Measurements from ENCODE around the gene GTPBP4.
A peak's percentile ranks its signal among the peaks of the same experiment; 100 is the strongest.
"Not testable (repeated sequence)": the region's sequence is repeated elsewhere in the genome, so short reads cannot be mapped to it uniquely, and the experiment has no call there.

GTPBP4 gene

DNA sequence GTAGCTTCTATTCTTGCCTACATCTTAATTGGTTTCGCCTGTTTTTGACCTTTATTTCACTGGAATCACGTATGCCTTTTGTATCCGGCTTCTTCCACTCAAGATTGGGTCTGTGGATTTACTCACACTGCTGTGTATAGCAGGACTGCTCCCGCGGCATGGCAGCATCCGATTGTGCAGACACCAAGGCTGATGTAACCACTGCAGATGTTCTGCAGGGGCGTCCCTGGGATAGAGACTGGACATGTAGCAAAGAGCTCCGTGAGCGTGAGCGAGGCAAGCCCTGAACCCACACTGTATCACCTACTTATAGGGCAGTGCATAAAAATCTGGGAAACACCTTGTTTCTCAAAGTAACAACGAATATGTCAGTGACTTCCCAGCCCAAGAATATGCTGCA is 48.9 kb downstream of the GTPBP4 start:
- no peak overlapping the region for H3K9ac ChIP-seq (ENCODE audit: low read depth in 1 of 2, low read length in 2 of 2)
- peaks cover 22 to 36% of the 10 kb centered on the region in 2 donors for H3K36me3 ChIP-seq (ENCODE audit: control insufficient read depth in 2 of 2, insufficient read depth in 2 of 2, low read length in 2 of 2)

DNA sequence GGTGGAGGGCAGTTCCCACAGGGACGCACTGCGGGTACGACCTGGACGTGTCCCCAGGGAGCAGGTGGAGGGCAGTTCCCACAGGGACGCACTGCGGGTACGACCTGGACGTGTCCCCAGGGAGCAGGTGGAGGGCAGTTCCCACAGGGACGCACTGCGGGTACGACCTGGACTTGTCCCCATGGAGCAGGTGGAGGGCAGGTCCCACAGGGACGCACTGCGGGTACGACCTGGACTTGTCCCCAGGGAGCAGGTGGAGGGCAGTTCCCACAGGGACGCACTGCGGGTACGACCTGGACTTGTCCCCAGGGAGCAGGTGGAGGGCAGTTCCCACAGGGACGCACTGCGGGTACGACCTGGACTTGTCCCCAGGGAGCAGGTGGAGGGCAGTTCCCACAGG is 50.5 kb downstream of the GTPBP4 start:
- H3K4me3 ChIP-seq (ENCODE audit: low read length in 2 of 2); H3K27me3 ChIP-seq (ENCODE audit: control insufficient read depth in 2 of 2, insufficient read depth in 2 of 2, low read length in 2 of 2); H3K4me1 ChIP-seq (ENCODE audit: control insufficient read depth in 2 of 2, insufficient read depth in 2 of 2, low read length in 2 of 2); H3K27ac ChIP-seq (ENCODE audit: low read depth in 2 of 2, low read length in 2 of 2); H3K9ac ChIP-seq (ENCODE audit: low read depth in 1 of 2, low read length in 2 of 2); H3K9me3 ChIP-seq (ENCODE audit: control insufficient read depth in 2 of 2, low read length in 2 of 2): not testable (repeated sequence)
- H3K36me3 ChIP-seq (ENCODE audit: control insufficient read depth in 2 of 2, insufficient read depth in 2 of 2, low read length in 2 of 2) = peaks cover 26 to 47% of the 10 kb centered on the region in 2 donors

More for the DNA sequence above, 48.9 kb downstream of the GTPBP4 start:
- Histone ChIP-seq H3K27ac (ENCODE audit: low read depth in 2 of 2, low read length in 2 of 2) (no peak overlapping the region), H3K4me3 (ENCODE audit: low read length in 2 of 2) (no peak overlapping the region), H3K27me3 (ENCODE audit: control insufficient read depth in 2 of 2, insufficient read depth in 2 of 2, low read length in 2 of 2) (no peaks in the 10 kb centered on the region), H3K4me1 (ENCODE audit: control insufficient read depth in 2 of 2, insufficient read depth in 2 of 2, low read length in 2 of 2) (no peaks in the 10 kb centered on the region), H3K9me3 (ENCODE audit: control insufficient read depth in 2 of 2, low read length in 2 of 2) (no peaks in the 10 kb centered on the region)

DNA sequence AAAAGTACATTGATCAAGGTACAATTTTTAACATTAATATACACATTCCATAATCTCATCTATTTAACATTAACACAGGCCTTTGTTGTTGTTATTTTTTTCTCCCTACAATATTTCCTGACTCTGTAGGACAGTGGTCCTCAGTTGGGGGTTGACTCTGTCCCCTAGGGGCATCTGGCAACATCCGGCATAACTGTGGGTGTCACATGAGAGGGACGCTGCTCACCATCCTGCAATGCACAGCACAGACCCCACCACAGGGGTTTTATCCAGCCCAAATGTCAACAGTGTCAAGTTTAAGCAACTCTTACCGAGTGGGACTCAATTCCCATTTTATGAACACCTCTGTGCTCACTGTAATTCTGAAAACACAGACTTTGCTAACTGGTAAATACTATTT is 51.9 kb downstream of the GTPBP4 start:
- H3K27me3 ChIP-seq (ENCODE audit: control insufficient read depth in 2 of 2, insufficient read depth in 2 of 2, low read length in 2 of 2) = no peaks in the 10 kb centered on the region
- H3K9me3 ChIP-seq (ENCODE audit: control insufficient read depth in 2 of 2, low read length in 2 of 2) = no peaks in the 10 kb centered on the region
- H3K4me1 ChIP-seq (ENCODE audit: control insufficient read depth in 2 of 2, insufficient read depth in 2 of 2, low read length in 2 of 2) = no peaks in the 10 kb centered on the region
- peaks cover 26 to 48% of the 10 kb centered on the region in 2 donors for H3K36me3 ChIP-seq (ENCODE audit: control insufficient read depth in 2 of 2, insufficient read depth in 2 of 2, low read length in 2 of 2)
- H3K27ac ChIP-seq (ENCODE audit: low read depth in 2 of 2, low read length in 2 of 2) = no peak overlapping the region
- H3K9ac ChIP-seq (ENCODE audit: low read depth in 1 of 2, low read length in 2 of 2) = no peak overlapping the region
- H3K4me3 ChIP-seq (ENCODE audit: low read length in 2 of 2) = no peak overlapping the region

DNA sequence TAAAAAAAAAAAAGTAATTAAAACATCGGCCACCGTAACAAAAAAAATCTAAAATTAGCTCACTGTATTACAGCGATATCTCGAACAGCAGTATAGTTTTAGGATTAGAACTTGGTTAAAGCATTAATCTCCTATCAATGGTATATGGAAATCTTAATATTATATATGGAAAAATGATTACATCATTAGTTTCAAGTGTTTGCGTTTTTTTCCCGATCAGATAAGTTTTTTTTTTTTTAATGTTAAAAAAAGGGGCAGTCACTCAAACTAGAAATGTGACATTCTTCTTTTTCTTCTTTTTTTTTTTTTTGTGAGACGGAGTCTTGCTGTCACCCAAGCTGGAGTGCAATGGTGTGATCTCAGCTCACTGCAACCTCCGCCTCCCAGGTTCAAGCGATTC is 53.3 kb downstream of the GTPBP4 start:
- no peak overlapping the region for H3K9ac ChIP-seq (ENCODE audit: low read depth in 1 of 2, low read length in 2 of 2)
- no peak overlapping the region for H3K27ac ChIP-seq (ENCODE audit: low read depth in 2 of 2, low read length in 2 of 2)
- no peaks in the 10 kb centered on the region for H3K9me3 ChIP-seq (ENCODE audit: control insufficient read depth in 2 of 2, low read length in 2 of 2)
- no peaks in the 10 kb centered on the region for H3K4me1 ChIP-seq (ENCODE audit: control insufficient read depth in 2 of 2, insufficient read depth in 2 of 2, low read length in 2 of 2)
- no peak overlapping the region for H3K4me3 ChIP-seq (ENCODE audit: low read length in 2 of 2)
- no peaks in the 10 kb centered on the region for H3K27me3 ChIP-seq (ENCODE audit: control insufficient read depth in 2 of 2, insufficient read depth in 2 of 2, low read length in 2 of 2)
- peaks cover 26 to 48% of the 10 kb centered on the region in 2 donors for H3K36me3 ChIP-seq (ENCODE audit: control insufficient read depth in 2 of 2, insufficient read depth in 2 of 2, low read length in 2 of 2)

DNA sequence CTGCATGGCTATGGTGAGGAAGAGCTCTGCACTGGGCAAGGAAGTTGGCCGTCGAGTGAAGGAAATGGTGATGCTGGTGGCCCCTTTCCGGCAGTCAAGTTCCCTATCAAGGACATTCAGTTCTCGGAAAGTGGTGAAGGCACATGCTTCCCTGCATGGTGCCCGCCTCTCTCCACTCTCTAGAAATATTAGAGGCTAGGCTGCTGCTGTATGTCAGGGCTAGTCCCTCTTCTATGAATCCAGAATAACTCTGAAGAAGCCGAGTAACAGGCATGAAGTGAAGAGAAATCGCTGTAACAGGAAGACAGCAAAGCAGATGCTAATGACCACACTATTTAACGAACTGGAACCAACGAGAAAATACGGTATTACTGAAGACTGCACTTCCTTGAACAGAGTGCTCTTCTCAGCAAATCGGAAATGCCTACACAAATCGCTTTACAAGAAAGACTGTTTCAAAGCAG is 55.3 kb downstream of the GTPBP4 start:
- no peaks in the 10 kb centered on the region for H3K27me3 ChIP-seq (ENCODE audit: control insufficient read depth in 2 of 2, insufficient read depth in 2 of 2, low read length in 2 of 2)
- H3K4me1 ChIP-seq (ENCODE audit: control insufficient read depth in 2 of 2, insufficient read depth in 2 of 2, low read length in 2 of 2) = peaks cover 7 to 9% of the 10 kb centered on the region in 2 donors
- peak overlapping the region in 1 of 2 donors; percentile 53 for H3K4me3 ChIP-seq (ENCODE audit: low read length in 2 of 2)
- H3K9me3 ChIP-seq (ENCODE audit: control insufficient read depth in 2 of 2, low read length in 2 of 2) = no peaks in the 10 kb centered on the region
- no peak overlapping the region for H3K9ac ChIP-seq (ENCODE audit: low read depth in 1 of 2, low read length in 2 of 2)
- H3K27ac ChIP-seq (ENCODE audit: low read depth in 2 of 2, low read length in 2 of 2) = peak overlapping the region; percentile 61 to 67
- peaks cover 20 to 34% of the 10 kb centered on the region in 2 donors for H3K36me3 ChIP-seq (ENCODE audit: control insufficient read depth in 2 of 2, insufficient read depth in 2 of 2, low read length in 2 of 2)

DNA sequence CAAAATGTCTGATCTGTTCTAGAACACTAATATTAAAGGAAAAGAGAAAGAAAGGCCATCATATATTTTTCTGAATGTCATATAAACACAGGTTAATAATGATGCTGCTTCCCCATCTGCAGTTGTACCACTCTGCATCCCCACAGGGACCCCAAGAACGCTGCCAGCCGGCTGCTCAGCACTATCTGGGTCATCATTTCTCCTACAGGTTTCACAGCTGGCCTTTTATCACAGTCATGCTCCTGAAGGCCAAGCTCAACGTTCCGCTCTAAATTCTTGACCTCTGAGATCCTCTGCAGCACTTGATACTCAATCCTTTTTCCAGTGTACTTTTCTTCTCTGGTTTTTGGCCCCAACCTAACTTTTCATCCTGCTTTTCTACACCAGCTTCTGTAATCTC is 55.9 kb downstream of the GTPBP4 start:
- H3K36me3 ChIP-seq (ENCODE audit: control insufficient read depth in 2 of 2, insufficient read depth in 2 of 2, low read length in 2 of 2) = peaks cover 20 to 32% of the 10 kb centered on the region in 2 donors
- peak overlapping the region in 1 of 2 donors; percentile 53 for H3K4me3 ChIP-seq (ENCODE audit: low read length in 2 of 2)

DNA sequence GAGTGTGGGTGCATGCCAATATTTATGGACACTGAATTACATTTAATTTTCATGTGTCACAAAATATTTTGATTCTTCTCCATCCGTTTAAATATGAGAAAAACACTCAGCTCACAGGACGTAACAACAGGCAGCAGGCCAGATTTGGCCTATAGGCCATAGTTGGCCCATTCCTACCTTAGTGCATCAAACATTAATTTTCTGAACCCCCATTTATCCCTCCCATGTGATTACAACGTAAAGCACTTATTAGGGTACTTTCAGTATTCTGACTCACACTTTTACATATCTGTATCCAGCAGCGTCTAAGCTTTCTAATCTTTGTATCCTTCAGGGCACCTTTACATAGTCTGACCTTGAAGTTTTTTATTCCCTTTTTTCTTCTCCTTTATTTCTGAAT is 56.7 kb downstream of the GTPBP4 start:
- Histone ChIP-seq H3K27me3 (ENCODE audit: control insufficient read depth in 2 of 2, insufficient read depth in 2 of 2, low read length in 2 of 2) (no peaks in the 10 kb centered on the region), H3K27ac (ENCODE audit: low read depth in 2 of 2, low read length in 2 of 2) (peak overlapping the region in 1 of 2 donors; percentile 67), H3K36me3 (ENCODE audit: control insufficient read depth in 2 of 2, insufficient read depth in 2 of 2, low read length in 2 of 2) (peaks cover 16 to 27% of the 10 kb centered on the region in 2 donors), H3K9me3 (ENCODE audit: control insufficient read depth in 2 of 2, low read length in 2 of 2) (no peaks in the 10 kb centered on the region), H3K9ac (ENCODE audit: low read depth in 1 of 2, low read length in 2 of 2) (no peak overlapping the region), H3K4me3 (ENCODE audit: low read length in 2 of 2) (no peak overlapping the region), H3K4me1 (ENCODE audit: control insufficient read depth in 2 of 2, insufficient read depth in 2 of 2, low read length in 2 of 2) (peaks cover 9% of the 10 kb centered on the region in 2 donors)

More for the DNA sequence above, 55.9 kb downstream of the GTPBP4 start:
- Histone ChIP-seq H3K9ac (ENCODE audit: low read depth in 1 of 2, low read length in 2 of 2) (no peak overlapping the region), H3K9me3 (ENCODE audit: control insufficient read depth in 2 of 2, low read length in 2 of 2) (no peaks in the 10 kb centered on the region), H3K27me3 (ENCODE audit: control insufficient read depth in 2 of 2, insufficient read depth in 2 of 2, low read length in 2 of 2) (no peaks in the 10 kb centered on the region), H3K4me1 (ENCODE audit: control insufficient read depth in 2 of 2, insufficient read depth in 2 of 2, low read length in 2 of 2) (peaks cover 7 to 9% of the 10 kb centered on the region in 2 donors), H3K27ac (ENCODE audit: low read depth in 2 of 2, low read length in 2 of 2) (peak overlapping the region; percentile 61 to 67)

DNA sequence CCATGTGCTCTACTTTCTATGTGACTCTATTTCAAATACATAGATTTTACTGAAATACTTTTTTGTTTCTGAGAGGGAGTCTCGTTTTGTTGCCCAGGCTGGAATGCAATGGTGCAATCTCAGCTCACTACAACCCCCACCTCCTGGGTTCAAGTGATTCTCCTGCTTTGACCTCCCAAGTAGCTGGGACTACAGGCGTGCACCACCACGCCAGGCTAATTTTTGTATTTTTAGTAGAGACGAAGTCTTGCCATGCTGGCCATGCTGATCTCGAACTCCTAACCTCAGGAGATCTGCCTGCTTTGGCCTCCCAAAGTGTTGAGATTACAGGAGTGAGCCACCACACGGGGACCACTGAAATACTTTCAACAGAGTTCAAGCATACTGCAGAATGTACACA is 57.2 kb downstream of the GTPBP4 start:
- H3K4me1 ChIP-seq (ENCODE audit: control insufficient read depth in 2 of 2, insufficient read depth in 2 of 2, low read length in 2 of 2) = peaks cover 10 to 13% of the 10 kb centered on the region in 2 donors
- H3K9me3 ChIP-seq (ENCODE audit: control insufficient read depth in 2 of 2, low read length in 2 of 2) = no peaks in the 10 kb centered on the region
- peaks cover 11 to 23% of the 10 kb centered on the region in 2 donors for H3K36me3 ChIP-seq (ENCODE audit: control insufficient read depth in 2 of 2, insufficient read depth in 2 of 2, low read length in 2 of 2)
- no peak overlapping the region for H3K27ac ChIP-seq (ENCODE audit: low read depth in 2 of 2, low read length in 2 of 2)
- H3K27me3 ChIP-seq (ENCODE audit: control insufficient read depth in 2 of 2, insufficient read depth in 2 of 2, low read length in 2 of 2) = no peaks in the 10 kb centered on the region
- H3K9ac ChIP-seq (ENCODE audit: low read depth in 1 of 2, low read length in 2 of 2) = no peak overlapping the region
- no peak overlapping the region for H3K4me3 ChIP-seq (ENCODE audit: low read length in 2 of 2)

DNA sequence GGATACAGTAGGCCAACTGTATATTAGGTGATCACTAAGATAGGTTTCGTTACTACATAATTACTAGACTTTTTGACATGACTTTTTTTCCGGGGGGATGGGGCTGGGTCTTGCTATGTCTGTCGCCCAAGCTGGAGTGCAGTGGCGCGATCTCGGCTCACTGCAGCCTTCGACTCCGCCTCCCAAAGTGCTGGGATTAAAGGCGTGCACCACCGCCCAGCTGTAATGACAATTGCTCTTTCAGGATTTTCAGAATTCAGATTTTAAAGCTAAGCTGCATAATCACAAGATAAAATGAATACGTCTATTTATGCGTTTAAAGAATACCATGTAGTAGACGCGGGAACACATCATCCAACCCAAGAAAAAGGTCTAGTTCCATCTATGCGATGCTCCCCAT is 59.7 kb downstream of the GTPBP4 start:
- Histone ChIP-seq H3K27me3 (ENCODE audit: control insufficient read depth in 2 of 2, insufficient read depth in 2 of 2, low read length in 2 of 2) (no peaks in the 10 kb centered on the region), H3K4me3 (ENCODE audit: low read length in 2 of 2) (peak overlapping the region; percentile 88 to 98), H3K27ac (ENCODE audit: low read depth in 2 of 2, low read length in 2 of 2) (peak overlapping the region; percentile 99 to 100), H3K9ac (ENCODE audit: low read depth in 1 of 2, low read length in 2 of 2) (peak overlapping the region; percentile 91 to 95), H3K9me3 (ENCODE audit: control insufficient read depth in 2 of 2, low read length in 2 of 2) (no peaks in the 10 kb centered on the region), H3K4me1 (ENCODE audit: control insufficient read depth in 2 of 2, insufficient read depth in 2 of 2, low read length in 2 of 2) (peaks cover 14 to 16% of the 10 kb centered on the region in 2 donors), H3K36me3 (ENCODE audit: control insufficient read depth in 2 of 2, insufficient read depth in 2 of 2, low read length in 2 of 2) (peaks cover 8% of the 10 kb centered on the region in 2 donors)

DNA sequence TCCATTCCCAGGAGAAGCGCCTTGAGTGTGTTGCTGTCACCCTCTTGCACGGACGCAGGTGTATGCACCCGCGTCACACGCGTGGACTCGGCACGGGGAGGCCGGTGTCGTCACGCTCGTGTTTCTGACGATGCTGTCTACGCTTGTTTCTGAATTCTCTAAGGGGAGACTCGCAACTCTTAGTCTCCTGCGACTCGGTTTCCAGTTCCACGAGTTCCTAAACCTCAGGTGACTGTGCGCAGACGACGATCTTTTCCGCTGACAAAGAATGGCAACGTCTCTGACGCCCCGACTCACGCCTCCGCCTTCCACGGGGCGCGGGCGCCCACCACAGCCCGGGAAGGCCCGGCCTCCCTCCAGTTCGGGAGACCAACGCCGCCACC is 60.1 kb downstream of the GTPBP4 start:
- Histone ChIP-seq H3K36me3 (ENCODE audit: control insufficient read depth in 2 of 2, insufficient read depth in 2 of 2, low read length in 2 of 2) (peaks cover 6 to 12% of the 10 kb centered on the region in 2 donors), H3K4me3 (ENCODE audit: low read length in 2 of 2) (peak overlapping the region; percentile 88 to 98), H3K27me3 (ENCODE audit: control insufficient read depth in 2 of 2, insufficient read depth in 2 of 2, low read length in 2 of 2) (no peaks in the 10 kb centered on the region), H3K27ac (ENCODE audit: low read depth in 2 of 2, low read length in 2 of 2) (peak overlapping the region; percentile 99 to 100), H3K4me1 (ENCODE audit: control insufficient read depth in 2 of 2, insufficient read depth in 2 of 2, low read length in 2 of 2) (peaks cover 14 to 16% of the 10 kb centered on the region in 2 donors), H3K9me3 (ENCODE audit: control insufficient read depth in 2 of 2, low read length in 2 of 2) (no peaks in the 10 kb centered on the region), H3K9ac (ENCODE audit: low read depth in 1 of 2, low read length in 2 of 2) (peak overlapping the region; percentile 91 to 95)

Data from mucosa of rectum (tissue), 2 donors.